HEK293 (cell line): Measurements from ENCODE around the gene CHAC2.
A peak's percentile ranks its signal among the peaks of the same experiment; 100 is the strongest.

Experiments used
- BCL6B ChIP-seq: fragments of 450-650 bp; formaldehyde crosslinking; IDR thresholded peaks from 2 replicates; pipeline ENCODE4 v1.5.1; 2017; ENCODE audit warnings: missing biosample characterization, missing genetic modification characterization
- CTCF ChIP-seq: fragments of 450-650 bp; formaldehyde crosslinking; IDR thresholded peaks from 2 replicates; pipeline ENCODE4 v1.5.1; 2016; ENCODE audit warnings: missing biosample characterization, missing genetic modification characterization
- ELK4 ChIP-seq: IDR thresholded peaks from 2 replicates; pipeline ENCODE4 v1.6.1; 2011; ENCODE audit warnings: mild to moderate bottlenecking, low read depth, low read length, borderline replicate concordance
- HOXA7 ChIP-seq: sonication (generic); formaldehyde crosslinking; IDR thresholded peaks from 2 replicates; pipeline ENCODE4 v1.8.1; 2022; ENCODE audit warnings: missing genetic modification reagents, borderline replicate concordance
- HOXC10 ChIP-seq: sonication (generic); formaldehyde crosslinking; IDR thresholded peaks from 2 replicates; pipeline ENCODE4 v1.8.1; 2023; ENCODE audit warnings: mild to moderate bottlenecking, missing genetic modification reagents
- MYNN ChIP-seq: fragments of 450-650 bp; formaldehyde crosslinking; IDR thresholded peaks from 2 replicates; pipeline ENCODE4 v1.5.1; 2016; ENCODE audit warnings: missing biosample characterization, missing genetic modification characterization, borderline replicate concordance
- PATZ1 ChIP-seq: fragments of 450-650 bp; formaldehyde crosslinking; IDR thresholded peaks from 2 replicates; pipeline ENCODE4 v1.5.1; 2016; ENCODE audit warnings: missing biosample characterization, missing genetic modification characterization
- PRDM10 ChIP-seq: fragments of 450-650 bp; formaldehyde crosslinking; IDR thresholded peaks from 2 replicates; pipeline ENCODE4 v1.5.1; 2016; ENCODE audit warnings: missing biosample characterization, missing genetic modification characterization
- SCRT2 ChIP-seq: fragments of 450-650 bp; formaldehyde crosslinking; IDR thresholded peaks from 2 replicates; pipeline ENCODE4 v1.5.1; 2016; ENCODE audit warnings: missing biosample characterization, missing genetic modification characterization
- SP2 ChIP-seq: fragments of 450-650 bp; formaldehyde crosslinking; IDR thresholded peaks from 2 replicates; pipeline ENCODE4 v1.5.1; 2016; ENCODE audit warnings: missing biosample characterization, missing genetic modification characterization
- WT1 ChIP-seq: fragments of 450-650 bp; formaldehyde crosslinking; IDR thresholded peaks from 2 replicates; pipeline ENCODE4 v1.5.1; 2016; ENCODE audit warnings: missing biosample characterization, missing genetic modification characterization
- YY2 ChIP-seq: fragments of 450-650 bp; formaldehyde crosslinking; IDR thresholded peaks from 2 replicates; pipeline ENCODE4 v1.5.1; 2016; ENCODE audit warnings: missing biosample characterization, missing genetic modification characterization
- ZBTB48 ChIP-seq: fragments of 450-650 bp; formaldehyde crosslinking; IDR thresholded peaks from 2 replicates; pipeline ENCODE4 v1.5.1; 2016; ENCODE audit warnings: missing biosample characterization, missing genetic modification characterization
- ZFHX2 ChIP-seq: fragments of 450-650 bp; formaldehyde crosslinking; conservative IDR thresholded peaks from 2 replicates; pipeline ENCODE4 v1.5.1; 2016; ENCODE audit warnings: missing biosample characterization, missing genetic modification characterization
- ZNF140 ChIP-seq: fragments of 450-650 bp; formaldehyde crosslinking; IDR thresholded peaks from 2 replicates; pipeline ENCODE4 v1.5.1; 2016; ENCODE audit warnings: missing biosample characterization, missing genetic modification characterization
- ZNF174 ChIP-seq: fragments of 450-650 bp; formaldehyde crosslinking; IDR thresholded peaks from 2 replicates; pipeline ENCODE4 v1.5.0; 2017; ENCODE audit warnings: missing biosample characterization, mild to moderate bottlenecking, missing genetic modification characterization
- ZNF350 ChIP-seq: fragments of 450-650 bp; formaldehyde crosslinking; IDR thresholded peaks from 2 replicates; pipeline ENCODE4 v1.5.0; 2017; ENCODE audit warnings: missing biosample characterization, mild to moderate bottlenecking, missing genetic modification characterization
- ZNF394 ChIP-seq: fragments of 450-650 bp; formaldehyde crosslinking; IDR thresholded peaks from 2 replicates; pipeline ENCODE4 v1.5.1; 2016; ENCODE audit warnings: missing biosample characterization, missing genetic modification characterization, mild to moderate bottlenecking, moderate library complexity, borderline replicate concordance
- ZNF449 ChIP-seq: fragments of 450-650 bp; formaldehyde crosslinking; IDR thresholded peaks from 2 replicates; pipeline ENCODE4 v1.5.1; 2017; ENCODE audit warnings: missing biosample characterization, mild to moderate bottlenecking, missing genetic modification characterization, moderate library complexity
- ZNF501 ChIP-seq: fragments of 450-650 bp; formaldehyde crosslinking; IDR thresholded peaks from 2 replicates; pipeline ENCODE4 v1.5.1; 2016; ENCODE audit warnings: missing biosample characterization, missing genetic modification characterization
- ZNF571 ChIP-seq: fragments of 450-650 bp; formaldehyde crosslinking; IDR thresholded peaks from 2 replicates; pipeline ENCODE4 v1.5.0; 2017; ENCODE audit warnings: missing biosample characterization, missing genetic modification characterization
- ZNF600 ChIP-seq: fragments of 450-650 bp; formaldehyde crosslinking; IDR thresholded peaks from 2 replicates; pipeline ENCODE4 v1.5.1; 2016; ENCODE audit warnings: missing biosample characterization, missing genetic modification characterization
- ZNF624 ChIP-seq: fragments of 450-650 bp; formaldehyde crosslinking; IDR thresholded peaks from 2 replicates; pipeline ENCODE4 v1.5.1; 2017; ENCODE audit warnings: missing biosample characterization, missing genetic modification characterization
- ZNF843 ChIP-seq: fragments of 450-650 bp; formaldehyde crosslinking; IDR thresholded peaks from 2 replicates; pipeline ENCODE4 v1.5.1; 2016; ENCODE audit warnings: missing biosample characterization, missing genetic modification characterization
- ZSCAN18 ChIP-seq: fragments of 450-650 bp; formaldehyde crosslinking; IDR thresholded peaks from 2 replicates; pipeline ENCODE4 v1.5.1; 2016; ENCODE audit warnings: missing biosample characterization, missing genetic modification characterization
- ZSCAN30 ChIP-seq: fragments of 450-650 bp; IDR thresholded peaks from 2 replicates; pipeline ENCODE4 v1.5.1; 2018; ENCODE audit warnings: missing biosample characterization, mild to moderate bottlenecking, missing genetic modification characterization, moderate library complexity

CHAC2 gene

GRCh38 chr2:53786705-53787613 lies 19.4 kb downstream of the CHAC2 start, which contains the start of the genes ASB3 and ERLEC1 (continued):
- TF ChIP-seq ZNF449 (tag by site-specific recombination) (no peak), ZSCAN30 (tag by site-specific recombination) (peak; percentile 76; the same call in 1 of the 2 replicates), ZNF501 (no peak; the same call in none of the 2 replicates), PATZ1 (tag by site-specific recombination) (peak; percentile 92), SP2 (tag by site-specific recombination) (peak; percentile 90), WT1 (no peak), ZFHX2 (peak; percentile 84), CTCF (tag by site-specific recombination) (peak; percentile 21; the same call in 1 of the 2 replicates), ZNF600 (tag by site-specific recombination) (peak; percentile 57; the same call in 1 of the 2 replicates), BCL6B (no peak), PRDM10 (tag by site-specific recombination) (peak; percentile 60), MYNN (no peak), YY2 (tag by site-specific recombination) (0 out of 2 replicates have a peak, but pooled peaks have one; percentile 35), ZNF350 (no peak), ZNF394 (no peak; the same call in 1 of the 2 replicates), ZNF571 (tag by site-specific recombination) (no peak), ZNF140 (tag by site-specific recombination) (no peak), ZSCAN18 (tag by site-specific recombination) (no peak), ZNF174 (tag by site-specific recombination) (no peak), SCRT2 (tag by site-specific recombination) (no peak), ZNF843 (tag by site-specific recombination) (peak; percentile 29; the same call in 1 of the 2 replicates), ZBTB48 (no peak), HOXC10 (no peak), ZNF624 (tag by site-specific recombination) (no peak), HOXA7 (CRISPR knock-in tag) (no peak), ELK4 (no peak)
